GM10847 (cell line): ENCODE results near the gene DGKI.

Experiments used
- POLR2A ChIP-seq: IDR thresholded peaks from 2 replicates; pipeline ENCODE4 v1.6.1; 2011; ENCODE audit not compliant: insufficient read length; ENCODE audit errors: extremely low read depth

Gene DGKI

DNA sequence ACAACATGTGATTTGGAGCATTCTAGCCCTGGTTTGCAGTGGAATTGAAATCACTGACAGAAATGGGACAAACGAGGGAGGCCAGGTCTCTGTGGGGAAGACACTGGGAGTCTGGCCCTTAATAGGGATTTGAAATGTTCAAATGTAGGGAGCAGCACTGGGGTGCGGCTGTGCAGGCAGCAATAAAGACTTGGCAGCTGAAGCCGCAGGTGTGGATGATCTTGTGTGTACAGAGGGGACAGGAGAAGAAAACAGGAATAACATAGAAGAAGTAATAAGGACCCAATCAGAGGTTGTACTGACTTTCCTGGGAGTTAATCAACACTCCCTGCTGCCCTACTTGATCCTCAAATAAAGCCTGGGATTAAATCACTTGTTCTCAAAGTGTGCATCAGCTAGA, 375.6 kb downstream of the DGKI start:
- TF ChIP-seq POLR2A, result no peak

DNA sequence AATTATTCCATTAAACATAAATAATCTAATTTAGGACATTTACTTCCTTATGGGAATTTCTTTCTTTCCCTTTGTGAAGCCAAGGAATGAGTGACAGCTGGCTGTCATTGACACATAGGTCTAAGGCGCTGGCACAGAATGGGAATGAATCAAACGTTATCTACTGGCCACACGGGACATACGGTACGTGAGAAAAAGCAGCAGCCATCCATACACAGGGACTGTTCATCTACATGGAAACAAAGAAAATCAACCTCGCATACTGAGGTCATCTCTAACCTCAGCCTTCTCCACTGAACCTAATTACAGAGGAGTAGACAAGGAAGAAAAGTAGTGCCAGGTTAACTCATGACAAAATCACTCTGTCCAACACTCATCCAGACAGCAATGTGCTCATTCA, 376.9 kb downstream of the DGKI start:
- TF ChIP-seq POLR2A, result no peak

DNA sequence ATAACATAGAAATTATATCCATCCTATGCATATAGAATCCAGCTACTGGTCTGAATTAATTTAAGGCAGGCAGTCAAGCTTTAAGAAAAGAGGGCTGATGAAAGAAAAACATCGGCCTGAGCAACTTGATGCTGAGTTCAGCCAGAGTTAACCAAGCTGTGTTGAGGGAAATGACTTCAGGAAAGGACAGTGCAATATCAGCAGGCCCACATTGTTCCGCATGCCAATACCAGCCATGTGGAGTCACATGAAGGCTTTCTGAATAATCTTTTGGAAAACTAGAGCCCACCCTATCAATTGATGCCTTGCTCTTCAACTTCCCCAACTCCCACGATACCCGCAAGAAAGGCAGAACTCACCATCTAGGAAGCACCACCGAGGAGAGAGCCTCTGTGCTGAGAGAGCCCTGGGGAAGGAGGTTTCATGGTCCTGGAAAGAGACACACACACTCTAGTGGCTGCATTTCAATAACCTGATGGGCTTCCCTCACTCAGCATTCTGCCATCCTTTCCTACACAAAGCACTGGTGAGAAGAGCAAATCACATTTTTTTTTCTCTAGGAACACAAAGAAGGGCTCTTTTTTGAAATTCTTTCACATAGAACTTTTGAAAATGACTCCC, 377.5 kb downstream of the DGKI start:
- no peak for TF ChIP-seq POLR2A

DNA sequence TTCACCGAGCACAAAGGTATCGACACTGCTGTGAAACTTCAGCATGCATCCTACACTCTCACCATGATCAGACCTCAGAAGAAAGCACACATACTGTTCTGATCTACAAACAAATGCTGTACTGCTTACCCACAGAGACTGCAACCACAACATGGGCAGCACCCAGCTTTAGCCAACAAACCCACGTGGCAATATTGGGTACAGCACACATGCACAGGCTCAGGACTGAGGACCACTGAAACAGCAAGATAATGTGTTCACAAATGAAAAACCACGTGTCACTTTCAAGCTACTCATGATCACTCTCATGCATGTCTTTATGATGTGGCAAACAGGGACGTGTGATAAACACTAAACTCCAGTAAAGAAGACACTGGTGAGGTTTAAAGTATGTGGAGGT, 383.9 kb downstream of the DGKI start:
- no peak for TF ChIP-seq POLR2A

DNA sequence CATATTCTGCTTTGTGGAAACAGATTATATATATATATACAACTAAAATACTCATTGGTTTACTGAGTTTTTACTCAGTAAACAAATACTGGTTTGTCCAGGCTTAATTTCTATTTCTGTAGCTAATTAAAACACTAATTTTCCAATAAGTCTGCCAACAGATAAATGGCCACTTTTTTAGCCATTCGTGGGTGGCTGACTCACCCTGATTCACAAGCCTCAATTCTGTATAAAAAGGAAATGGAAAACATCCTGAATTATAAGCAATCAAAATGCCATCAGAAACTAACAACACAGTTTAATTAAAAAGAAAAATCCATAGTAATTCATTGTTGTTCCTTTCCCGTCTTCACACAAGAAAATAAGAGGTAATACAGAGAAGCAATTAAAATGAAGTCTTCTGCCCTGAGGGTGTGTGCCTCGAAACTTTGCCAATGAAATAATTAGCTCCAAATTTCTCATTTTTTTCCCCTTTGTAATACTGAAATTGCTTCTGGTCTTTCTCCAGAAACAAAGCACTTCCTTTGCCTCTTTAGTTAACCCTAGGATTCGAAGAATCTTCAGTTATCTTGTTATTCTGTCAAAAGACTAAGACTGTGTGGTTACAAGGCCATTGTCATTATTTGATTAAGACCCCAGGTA, 384.6 kb downstream of the DGKI start:
- TF ChIP-seq POLR2A, result no peak

DNA sequence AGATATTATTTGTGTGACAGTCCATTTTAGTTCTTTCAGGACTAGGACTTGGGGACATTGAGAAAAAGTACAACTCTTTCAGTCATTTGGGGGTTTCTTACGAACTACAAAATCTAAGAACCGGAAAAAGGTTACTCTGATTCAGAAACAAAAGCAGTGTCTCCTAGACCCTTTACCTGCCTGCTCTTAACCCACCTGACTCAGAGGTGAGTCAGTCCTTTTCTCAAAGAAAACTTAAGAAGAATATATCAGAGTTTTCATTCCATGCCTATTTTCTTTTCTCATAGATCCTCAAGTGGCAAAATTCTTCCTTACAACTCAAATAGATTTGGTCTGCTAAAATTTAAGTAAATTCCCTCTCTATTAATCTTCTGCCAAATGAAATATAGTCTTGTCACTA, 388.4 kb downstream of the DGKI start:
- no peak for TF ChIP-seq POLR2A

DNA sequence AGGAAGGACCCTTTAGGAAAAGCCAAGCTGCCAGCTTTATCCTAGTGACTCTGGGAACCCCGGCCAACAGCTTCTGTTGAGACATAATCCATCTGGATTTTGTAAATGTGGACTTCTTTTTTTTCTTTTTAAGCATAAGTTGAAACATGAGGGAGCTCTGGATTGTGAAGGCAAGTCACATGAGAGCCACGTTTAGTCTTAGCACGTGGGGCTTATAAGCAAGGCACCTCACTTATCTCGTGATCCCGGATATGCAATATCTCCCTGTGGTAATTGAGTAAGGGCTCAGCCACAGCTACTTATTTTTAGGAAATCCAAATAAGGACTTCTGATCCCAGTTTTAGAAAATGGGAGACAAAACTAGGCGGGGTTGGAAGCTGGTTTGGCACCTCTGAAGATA, 392.0 kb downstream of the DGKI start:
- no peak for TF ChIP-seq POLR2A

DNA sequence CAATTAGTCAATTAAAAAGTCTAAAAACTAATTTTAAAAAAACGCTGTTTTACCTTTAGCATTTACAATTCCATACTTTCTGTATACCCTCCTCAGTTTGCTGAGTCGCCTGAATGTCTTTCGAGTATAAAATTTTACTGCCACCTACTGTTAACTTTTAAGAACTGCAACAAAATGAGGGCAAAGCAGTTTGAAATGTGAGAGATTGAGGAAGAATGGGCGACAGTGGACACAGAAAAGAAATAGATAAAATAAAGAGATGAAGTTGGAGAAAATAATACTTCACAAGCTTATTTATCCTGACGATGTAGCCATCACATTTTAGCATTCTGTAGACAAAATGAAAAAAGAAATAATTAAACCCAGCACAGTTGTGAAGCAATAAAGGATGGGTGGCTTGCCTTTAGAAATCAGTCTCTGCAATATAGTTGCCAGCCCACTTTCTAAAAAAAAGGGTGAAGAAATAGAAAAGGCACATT, 392.5 kb downstream of the DGKI start:
- no peak for TF ChIP-seq POLR2A

DNA sequence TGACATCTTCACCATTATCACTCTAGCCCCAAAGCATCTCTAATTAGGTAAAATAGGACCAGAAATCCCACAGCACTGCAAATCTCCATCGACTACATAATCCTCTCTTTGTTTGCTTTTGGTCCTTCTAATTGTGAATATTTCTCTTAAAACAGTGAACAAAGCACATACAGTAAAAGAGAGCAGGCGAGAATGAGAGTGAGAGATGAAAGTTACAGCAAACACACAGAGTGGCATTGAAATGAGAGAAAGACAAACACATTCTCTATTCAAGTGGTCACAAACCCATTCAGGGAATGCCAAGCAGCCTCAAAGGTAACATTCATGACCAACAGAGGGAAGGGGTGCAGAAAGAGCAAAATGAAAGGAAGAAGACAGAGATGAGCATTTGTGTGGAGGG, 393.4 kb downstream of the DGKI start:
- no peak for TF ChIP-seq POLR2A

DNA sequence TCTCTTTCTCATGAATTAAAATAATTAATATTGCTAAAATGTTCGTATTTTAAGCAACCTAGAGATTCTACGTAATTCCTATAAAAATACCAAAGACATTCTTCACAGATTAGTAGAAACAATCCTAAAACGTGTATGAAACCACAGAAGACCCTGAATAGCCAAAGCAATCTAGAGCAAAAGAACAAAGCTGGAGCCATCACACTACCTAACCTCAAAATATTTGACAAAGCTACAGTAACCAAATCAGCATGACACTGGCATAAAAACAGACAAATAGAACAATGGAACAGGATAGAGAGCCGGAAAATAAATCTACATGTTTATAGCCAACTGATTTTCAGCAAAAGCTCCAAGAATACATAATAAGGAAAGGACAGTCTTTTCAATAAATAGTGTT, 397.8 kb downstream of the DGKI start:
- TF ChIP-seq POLR2A, result no peak

DNA sequence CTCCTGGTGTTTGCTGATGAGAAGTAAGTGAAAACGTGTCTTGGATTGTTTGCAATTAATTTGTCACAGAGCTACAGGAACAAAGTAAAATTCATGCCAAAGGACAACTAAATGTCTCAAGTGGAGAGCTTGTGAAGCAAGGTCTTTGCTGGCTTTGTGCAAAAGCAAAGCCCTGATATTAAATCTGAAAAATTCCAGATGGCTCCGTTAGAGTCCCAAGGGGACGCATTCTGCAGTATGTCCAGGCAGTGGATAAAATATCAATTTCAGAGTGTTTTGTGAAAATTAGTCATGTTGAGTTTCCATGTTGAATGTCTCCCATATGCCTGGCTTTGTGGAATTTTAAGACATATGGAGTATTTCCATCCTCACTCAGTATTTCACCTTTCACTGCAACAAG, 400.7 kb downstream of the DGKI start:
- TF ChIP-seq POLR2A, result no peak

DNA sequence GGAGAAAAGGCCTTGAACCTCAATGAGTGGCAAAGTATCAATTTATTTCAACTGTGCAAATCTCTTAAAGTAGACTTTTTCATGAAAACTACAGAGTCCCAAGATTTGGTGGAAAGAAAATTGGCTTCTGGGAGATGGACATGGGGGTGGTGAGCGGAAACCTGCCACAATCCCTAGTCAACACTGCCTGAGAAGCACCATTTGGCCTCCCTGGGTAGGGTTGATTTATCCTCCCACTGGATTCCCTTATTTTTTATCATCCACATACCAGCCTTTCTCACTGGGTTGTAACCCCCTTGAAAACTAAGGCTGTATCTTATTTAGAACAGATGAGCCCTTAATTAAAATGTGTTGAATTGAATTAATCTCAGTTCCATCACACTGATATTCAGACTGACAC, 401.5 kb downstream of the DGKI start:
- no peak for TF ChIP-seq POLR2A

DNA sequence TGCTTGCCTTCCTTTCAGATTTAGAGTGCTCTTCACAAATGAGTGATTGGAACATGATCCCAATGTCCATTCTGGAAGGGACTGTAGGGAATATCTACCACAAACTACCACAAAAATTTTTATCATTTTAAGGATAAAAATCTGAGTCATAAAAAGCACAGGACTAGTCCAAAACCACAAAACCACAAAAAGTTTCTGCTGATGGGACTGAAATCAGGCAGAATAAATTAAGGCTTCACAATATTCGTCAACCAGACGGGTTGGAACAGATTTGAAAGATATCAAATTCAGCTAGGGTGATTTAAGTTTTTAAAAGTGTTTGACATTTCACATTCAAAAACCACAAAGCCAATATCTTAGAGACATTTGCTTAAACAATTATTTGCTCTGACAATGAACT, 403.2 kb downstream of the DGKI start:
- TF ChIP-seq POLR2A, result no peak

DNA sequence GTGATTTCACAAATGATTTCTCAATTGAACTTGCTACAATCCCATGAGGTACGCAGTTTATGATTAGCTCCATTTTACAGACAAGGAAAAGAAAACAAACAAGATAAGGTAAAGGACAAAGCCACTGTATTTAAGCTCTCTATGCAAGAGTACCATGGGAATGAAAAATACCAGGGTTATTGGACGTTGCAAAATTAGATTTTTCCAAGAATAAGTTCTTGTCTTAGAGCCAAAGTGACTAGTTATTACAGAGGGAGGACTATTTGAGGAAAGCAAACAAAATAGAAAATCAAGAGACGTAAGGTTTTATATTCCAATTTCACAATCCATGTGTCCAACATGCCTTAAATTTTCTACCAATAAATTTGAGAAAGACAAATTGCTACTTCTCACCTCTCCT, 405.3 kb downstream of the DGKI start:
- TF ChIP-seq POLR2A, result no peak

DNA sequence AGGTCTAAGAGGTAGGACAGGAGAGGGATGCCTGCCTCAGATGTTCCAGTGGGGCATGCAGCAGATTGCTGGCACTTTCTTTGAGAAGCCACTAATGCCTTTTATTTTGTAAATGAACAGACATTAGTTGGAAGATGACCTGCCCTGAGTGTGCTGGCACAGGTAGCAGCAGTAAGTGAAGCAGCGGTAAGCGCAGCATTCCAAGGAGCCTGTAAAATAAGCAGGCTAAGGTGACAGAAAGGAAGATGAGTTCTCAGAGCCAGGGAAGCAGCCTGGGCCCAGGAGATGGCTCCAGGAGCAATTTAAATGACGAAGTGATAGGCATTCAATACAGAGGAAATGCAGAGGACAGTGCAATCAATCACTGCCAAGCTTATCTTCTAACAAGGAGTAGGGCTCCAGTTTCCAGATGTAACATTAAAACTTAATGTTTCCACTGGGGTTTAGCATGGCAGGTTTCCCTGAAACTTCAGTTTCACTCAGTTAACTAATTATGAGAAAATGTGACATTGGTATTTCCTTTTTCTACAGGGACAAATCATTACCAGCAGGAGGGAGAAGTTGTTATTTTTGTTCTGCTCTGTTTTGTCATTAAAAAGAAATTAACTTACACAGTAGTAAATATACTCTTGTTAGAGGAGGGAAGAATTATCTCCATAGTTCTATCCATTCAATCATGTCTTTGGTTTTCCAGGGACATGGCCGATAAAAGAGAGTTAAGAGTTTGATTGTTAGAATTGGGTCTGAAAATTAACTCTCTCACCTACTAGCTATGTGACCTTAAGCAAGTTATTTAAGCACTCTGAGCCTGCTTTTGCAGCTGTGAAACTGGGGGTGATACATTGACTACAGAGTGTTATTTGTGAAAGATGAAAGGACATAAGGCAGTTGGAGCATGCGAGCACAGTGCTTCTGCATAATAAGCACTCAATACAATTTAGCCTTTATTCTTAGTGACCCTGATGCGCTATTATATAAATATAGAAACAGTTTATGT, 406.6 kb downstream of the DGKI start:
- TF ChIP-seq POLR2A, result no peak

DNA sequence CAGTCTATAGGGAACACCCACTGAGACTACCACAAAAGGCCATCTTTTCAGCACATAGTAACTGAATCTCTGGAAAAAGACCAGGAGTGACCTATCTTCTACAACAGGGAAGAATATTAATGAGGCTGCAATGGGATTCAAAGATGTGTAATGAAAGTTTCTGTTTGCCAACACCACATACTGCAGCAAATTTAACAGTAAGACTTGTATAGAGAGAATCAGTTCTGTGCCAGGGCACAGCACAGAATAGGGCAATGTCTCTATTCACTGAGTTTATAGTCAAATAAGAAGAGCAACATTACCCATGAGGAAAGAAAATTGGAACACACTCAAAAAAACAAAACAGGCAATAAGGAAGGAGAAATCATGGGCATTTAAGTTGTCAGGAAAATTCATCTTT, 411.8 kb downstream of the DGKI start:
- no peak for TF ChIP-seq POLR2A
